Activated naive CD8-positive, alpha-beta T cell treated with anti-CD3 and anti-CD28 coated beads, Interleukin-2, amount 10 ng/mL, durations not matched to agents 7 days and 5 days (primary cell): ENCODE data around the gene DRGX. TPM values are rescaled to one million over a fixed set of nuclear protein-coding genes. Genes with fewer than 3 reads are reported as not detected.

Experiments used
- ATAC-seq: fragments of 150-1000 bp; cut with Tn5 transposase; one replicate; pipeline ENCODE4 v1.10.0; 2021; ENCODE audit warnings: low read depth, moderate library complexity
- POLR2A ChIA-PET: fragments of 350-600 bp; sonication (Branson Sonifier 250); formaldehyde crosslinking; loops from one replicate; lab custom pipeline; 2021; ENCODE audit warnings: antibody characterized with exemption; lab: Charles Lee
- DNase-seq: peaks from one replicate; pipeline ENCODE4 v3.0.0; 2021
- H3K27ac Mint-ChIP-seq: one replicate; pipeline ENCODE4 v1.8.0; 2022; ENCODE audit warnings: mild to moderate bottlenecking, mixed read lengths
- H3K27me3 Mint-ChIP-seq: one replicate; pipeline ENCODE4 v1.8.0; 2022; ENCODE audit warnings: mild to moderate bottlenecking, moderate library complexity, mixed read lengths
- H3K36me3 Mint-ChIP-seq: one replicate; pipeline ENCODE4 v1.8.0; 2021; ENCODE audit warnings: mild to moderate bottlenecking, mixed read lengths
- H3K4me1 Mint-ChIP-seq: one replicate; pipeline ENCODE4 v1.8.0; 2021; ENCODE audit warnings: mixed read lengths
- H3K4me3 Mint-ChIP-seq: one replicate; pipeline ENCODE4 v1.8.0; 2022; ENCODE audit warnings: mild to moderate bottlenecking, moderate library complexity, mixed read lengths
- H3K9me3 Mint-ChIP-seq: one replicate; pipeline ENCODE4 v1.8.0; 2021; ENCODE audit warnings: mixed read lengths
- total RNA-seq, 2 experiments: library from RNA; stranded (reverse); gene quantifications; one replicate each; pipeline ENCODE4 v1.2.3, GENCODE V29; 2021

DRGX gene
- total RNA-seq, 2 experiments from 2014 or later = not detected

DNA sequence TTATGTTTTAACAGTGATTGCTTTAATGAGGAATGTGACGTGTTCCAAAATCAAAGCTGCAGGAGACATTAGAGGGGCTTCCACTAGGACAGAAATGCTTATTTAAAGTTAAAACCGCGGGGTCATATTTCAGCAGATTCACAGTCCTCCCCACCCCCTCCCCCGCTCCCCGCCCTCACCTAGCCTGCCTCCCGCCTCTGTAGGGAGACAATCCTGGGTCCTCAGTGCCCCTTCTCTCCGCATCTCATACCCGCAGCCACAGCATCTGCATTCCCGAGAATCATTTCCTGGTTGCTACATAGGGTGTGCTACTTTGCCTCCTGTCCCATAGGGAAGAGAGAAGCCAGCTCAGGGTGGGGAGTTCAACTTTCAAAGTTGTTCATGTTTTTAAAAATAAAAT lies 3.1 kb upstream of the DRGX start:
- Mint-ChIP-seq H3K36me3 (no peaks in the 10 kb centered on the region), H3K4me3 (no peak overlapping the region), H3K27me3 (peaks cover 78% of the 10 kb centered on the region), H3K9me3 (no peaks in the 10 kb centered on the region), H3K27ac (peak overlapping the region; percentile 14), H3K4me1 (peaks cover 4% of the 10 kb centered on the region)
- POLR2A ChIA-PET = no interaction called here
- DNase-seq = no peak
- ATAC-seq = no peak

DNA sequence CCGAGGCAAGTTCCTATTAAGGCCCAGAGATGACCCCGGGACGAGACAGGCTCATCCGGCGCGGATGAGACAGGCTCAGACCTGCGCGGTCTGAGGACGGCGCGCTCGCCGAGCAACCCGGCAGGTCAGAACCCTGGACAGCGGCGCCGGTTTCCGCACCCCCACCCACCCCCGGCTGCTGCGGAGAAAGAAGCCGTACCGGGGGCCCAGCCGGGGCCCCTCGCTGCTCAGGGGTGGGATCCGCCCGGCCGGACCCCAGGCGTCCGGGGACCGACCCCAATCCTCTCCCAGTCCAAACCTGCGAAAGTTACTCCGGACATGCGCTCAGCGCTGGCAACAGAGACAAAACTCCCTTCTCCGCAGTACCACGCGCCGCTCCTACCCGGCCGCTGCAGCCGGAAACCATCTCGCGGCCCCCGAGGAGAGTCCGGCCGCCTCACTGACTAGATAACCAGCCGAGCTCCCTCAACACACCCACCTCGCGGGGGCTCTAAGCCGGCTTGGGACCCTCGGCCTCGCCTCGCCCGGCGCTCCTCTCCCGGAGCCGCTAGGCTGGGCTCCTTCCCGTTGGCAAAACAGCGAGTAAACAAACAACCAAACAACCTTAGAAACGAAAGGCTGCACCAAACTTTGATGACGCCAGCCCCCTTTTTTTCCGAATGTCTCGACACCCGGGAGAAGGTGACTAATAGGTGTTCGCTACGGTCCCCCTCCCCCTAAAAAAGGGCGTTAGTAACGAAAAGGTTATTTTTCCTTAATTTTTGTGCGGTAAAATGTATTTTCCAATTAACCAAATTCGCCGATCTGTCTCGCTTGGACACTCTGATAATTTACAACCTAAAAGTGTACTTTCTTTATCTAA lies 2.3 kb upstream of the DRGX start:
- no peaks in the 10 kb centered on the region for H3K36me3 Mint-ChIP-seq
- no peak overlapping the region for H3K4me3 Mint-ChIP-seq
- H3K27me3 Mint-ChIP-seq = peaks cover 79% of the 10 kb centered on the region
- no peaks in the 10 kb centered on the region for H3K9me3 Mint-ChIP-seq
- peak; percentile 90 for ATAC-seq
- H3K27ac Mint-ChIP-seq = peak overlapping the region; percentile 45
- DNase-seq = peak; percentile 82
- peaks cover 4% of the 10 kb centered on the region for H3K4me1 Mint-ChIP-seq
- POLR2A ChIA-PET = no interaction called here

DNA sequence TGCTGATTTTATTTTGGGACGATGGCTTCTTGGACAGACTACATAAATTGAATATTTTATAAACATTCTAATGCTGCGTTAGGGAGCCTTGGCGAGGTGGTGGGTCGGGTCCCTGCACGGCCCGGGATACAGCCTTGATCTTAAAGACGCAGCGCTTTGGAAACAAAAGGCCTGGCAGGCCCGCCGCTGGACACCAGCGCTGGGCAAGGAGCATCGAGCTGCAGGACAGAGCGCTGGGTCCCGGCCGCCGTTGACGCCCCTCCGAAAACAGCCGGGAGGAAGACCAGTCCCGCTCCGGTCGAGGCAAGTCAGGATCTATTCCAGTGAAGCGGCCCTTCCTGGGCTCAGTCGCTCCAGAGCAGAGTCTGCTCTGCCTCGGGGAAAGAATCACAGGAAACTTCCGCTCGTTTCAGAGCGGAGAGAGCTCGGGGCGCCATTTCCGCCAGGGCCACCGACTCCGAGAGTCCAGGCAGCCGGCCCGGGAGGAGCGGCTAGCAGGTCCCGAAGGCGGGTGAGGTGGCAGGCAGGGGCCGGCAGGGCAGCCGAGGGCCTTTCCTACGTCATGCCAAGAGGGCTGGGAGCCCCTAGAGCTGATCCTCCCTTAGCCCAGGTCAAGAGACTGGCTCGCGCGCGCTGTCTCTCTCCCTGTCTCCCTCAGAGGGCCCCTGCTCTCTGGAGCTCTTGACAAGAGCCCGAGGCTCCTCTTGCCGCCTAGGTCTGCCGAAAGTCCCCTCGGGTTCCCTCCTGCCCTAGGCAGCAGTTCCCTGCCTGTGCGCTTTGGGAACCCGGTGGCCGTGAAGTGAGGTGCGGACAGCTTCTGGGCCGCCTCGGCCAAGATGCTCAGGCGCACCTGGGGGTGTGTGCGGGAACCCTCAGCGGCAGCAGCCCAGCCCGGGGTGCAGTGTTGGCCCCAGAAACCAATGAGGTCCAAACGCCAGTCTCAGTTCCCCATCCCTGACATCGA lies 1.4 kb upstream of the DRGX start:
- Mint-ChIP-seq H3K27me3 (peaks cover 82% of the 10 kb centered on the region), H3K4me3 (peak overlapping the region; percentile 16), H3K27ac (no peak overlapping the region), H3K9me3 (no peaks in the 10 kb centered on the region), H3K4me1 (peaks cover 4% of the 10 kb centered on the region), H3K36me3 (no peaks in the 10 kb centered on the region)
- no peak for DNase-seq
- peak; percentile 31 for ATAC-seq
- POLR2A ChIA-PET = no interaction called here

DNA sequence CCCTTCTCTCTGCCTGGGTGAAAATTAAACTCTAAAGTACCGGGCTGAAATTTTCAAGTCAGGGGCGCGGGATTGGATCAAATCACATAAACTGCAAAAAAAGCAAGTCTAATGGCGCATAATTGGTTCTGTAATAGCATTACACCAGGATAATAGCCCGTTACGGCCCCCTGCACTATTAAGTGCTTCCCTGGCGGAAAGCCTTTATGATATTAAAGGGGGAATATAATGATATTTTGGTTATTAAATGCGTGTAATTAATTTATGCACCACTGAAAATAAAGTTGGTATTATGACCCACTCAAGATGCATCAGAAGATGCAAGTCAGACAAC lies 744 bp upstream of the DRGX start:
- Mint-ChIP-seq H3K4me1 (peaks cover 4% of the 10 kb centered on the region), H3K4me3 (no peak overlapping the region), H3K27me3 (peaks cover 81% of the 10 kb centered on the region), H3K36me3 (no peaks in the 10 kb centered on the region), H3K27ac (no peak overlapping the region), H3K9me3 (no peaks in the 10 kb centered on the region)
- DNase-seq = no peak
- ATAC-seq = no peak
- POLR2A ChIA-PET = no interaction called here

DNA sequence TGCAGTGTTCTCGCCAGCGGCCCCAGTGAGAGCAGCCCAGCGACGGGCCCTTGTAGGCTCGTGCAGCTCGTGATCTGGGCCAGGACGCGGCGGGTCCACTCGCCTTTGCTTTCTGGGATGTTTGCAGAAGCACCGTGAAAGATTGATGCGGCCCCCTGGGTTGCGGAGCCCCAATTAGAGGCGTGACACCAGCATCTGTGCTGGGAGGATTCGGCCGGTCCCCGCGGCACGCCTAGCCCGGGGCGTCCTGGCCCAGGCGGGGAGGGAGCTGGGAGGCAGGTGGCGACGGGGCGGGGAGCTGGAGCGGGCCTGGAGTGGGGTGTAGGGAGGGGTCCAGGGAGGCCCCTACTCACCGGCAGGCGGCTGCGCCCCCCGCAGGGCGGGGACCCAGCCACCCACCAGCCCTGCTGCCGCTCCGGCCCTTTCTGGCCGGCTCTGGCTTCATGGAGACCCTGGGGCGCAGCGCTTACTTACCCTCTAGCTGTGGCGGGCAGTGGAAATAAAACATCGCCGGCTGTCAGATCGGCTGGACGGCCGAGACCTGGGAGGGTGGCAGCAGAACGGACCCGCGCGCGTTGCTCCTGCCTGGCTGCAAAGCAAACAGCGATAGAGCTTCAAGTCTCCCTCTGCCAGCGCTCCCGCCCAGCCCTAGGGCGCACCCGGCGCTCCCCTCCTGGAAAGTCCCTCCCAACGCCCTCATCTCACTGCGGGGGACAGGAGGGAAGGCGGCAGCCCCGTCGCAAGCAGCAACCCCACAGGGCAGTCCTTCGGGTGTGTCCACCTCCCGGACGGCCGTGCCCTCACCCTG lies 752 bp downstream of the DRGX start:
- Mint-ChIP-seq H3K27ac (no peak overlapping the region), H3K27me3 (peaks cover 86% of the 10 kb centered on the region), H3K4me3 (no peak overlapping the region), H3K36me3 (no peaks in the 10 kb centered on the region), H3K9me3 (no peaks in the 10 kb centered on the region), H3K4me1 (peaks cover 4% of the 10 kb centered on the region)
- DNase-seq = no peak
- POLR2A ChIA-PET = no interaction called here
- no peak for ATAC-seq

DNA sequence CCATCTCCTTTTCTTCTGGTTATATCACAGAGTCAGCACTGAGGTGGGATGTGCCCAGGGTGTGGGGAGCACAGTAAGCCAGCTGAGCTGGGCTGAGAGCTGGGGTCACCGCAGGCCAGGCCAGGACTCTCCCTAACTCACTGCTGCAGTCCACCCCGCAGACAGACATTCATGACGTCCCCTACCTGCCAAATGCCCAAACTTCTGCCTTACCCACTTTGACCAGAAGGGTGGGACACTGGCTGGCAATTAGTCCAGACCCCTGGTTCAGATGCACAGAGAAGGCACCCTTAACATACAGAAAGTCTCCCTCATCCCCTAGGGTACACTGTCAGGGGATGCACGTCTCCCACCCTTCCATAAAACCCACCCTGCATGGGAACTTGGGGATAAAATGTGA lies 2.1 kb downstream of the DRGX start:
- H3K27me3 Mint-ChIP-seq = peaks cover 84% of the 10 kb centered on the region
- peaks cover 4% of the 10 kb centered on the region for H3K4me1 Mint-ChIP-seq
- ATAC-seq (no peak), DNase-seq (no peak)
- no peaks in the 10 kb centered on the region for H3K36me3 Mint-ChIP-seq
- POLR2A ChIA-PET = no interaction called here
- no peak overlapping the region for H3K27ac Mint-ChIP-seq
- no peak overlapping the region for H3K4me3 Mint-ChIP-seq
- H3K9me3 Mint-ChIP-seq = no peaks in the 10 kb centered on the region

DNA sequence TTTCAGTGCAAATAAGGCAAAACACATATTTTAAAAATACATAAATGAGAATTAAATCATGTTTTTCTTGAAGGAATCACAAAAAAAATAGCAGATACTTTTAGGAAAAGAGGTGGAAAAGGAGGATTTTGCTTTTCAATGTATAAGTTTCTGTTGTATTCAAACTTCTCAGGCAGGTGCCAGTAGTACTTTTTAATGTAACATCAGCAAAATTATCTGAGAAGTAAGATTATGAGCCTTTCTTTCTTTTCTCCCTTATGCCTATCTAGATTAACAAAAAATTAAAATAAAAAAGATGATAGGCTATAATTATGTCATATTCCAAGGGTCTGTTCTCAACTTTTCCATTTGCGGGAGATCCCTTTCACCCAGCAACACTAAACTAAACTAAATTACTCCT lies 2.6 kb downstream of the DRGX start:
- DNase-seq (no peak), ATAC-seq (no peak)
- POLR2A ChIA-PET = no interaction called here
- Mint-ChIP-seq H3K4me3 (no peak overlapping the region), H3K36me3 (no peaks in the 10 kb centered on the region), H3K27ac (no peak overlapping the region), H3K9me3 (no peaks in the 10 kb centered on the region), H3K27me3 (peaks cover 82% of the 10 kb centered on the region), H3K4me1 (peaks cover 3% of the 10 kb centered on the region)

DNA sequence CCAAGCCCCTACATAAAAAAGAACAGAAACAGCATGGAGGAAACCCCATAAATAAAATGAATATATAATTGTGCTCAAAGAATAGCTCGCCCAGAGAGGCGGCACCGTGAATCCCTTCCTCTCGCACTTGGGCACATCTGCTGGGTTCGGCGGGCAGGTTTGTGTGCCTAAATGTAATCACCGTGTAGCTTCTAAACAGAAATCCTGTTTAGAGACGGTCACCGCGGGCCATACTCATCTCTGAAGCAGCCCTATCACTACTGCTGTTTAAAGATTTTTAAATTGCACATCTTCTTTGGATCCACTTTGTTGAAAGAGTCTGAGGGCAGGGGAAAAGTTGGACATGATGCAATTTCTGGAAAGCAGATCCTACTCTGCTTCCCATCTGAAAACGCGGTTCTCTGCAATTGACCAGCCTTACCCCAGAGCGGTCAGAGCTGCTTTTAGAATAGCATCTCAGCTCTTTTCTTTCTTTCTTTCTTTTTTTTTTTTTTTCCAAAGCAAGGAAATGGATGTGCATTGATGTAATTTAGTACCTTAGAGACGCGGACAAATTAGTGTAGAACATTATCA lies 6.4 kb downstream of the DRGX start:
- H3K27me3 Mint-ChIP-seq = peaks cover 55% of the 10 kb centered on the region
- H3K9me3 Mint-ChIP-seq = no peaks in the 10 kb centered on the region
- DNase-seq (no peak), ATAC-seq (no peak)
- H3K36me3 Mint-ChIP-seq = no peaks in the 10 kb centered on the region
- no peak overlapping the region for H3K27ac Mint-ChIP-seq
- H3K4me3 Mint-ChIP-seq = no peak overlapping the region
- no peaks in the 10 kb centered on the region for H3K4me1 Mint-ChIP-seq
- POLR2A ChIA-PET = no interaction called here

DNA sequence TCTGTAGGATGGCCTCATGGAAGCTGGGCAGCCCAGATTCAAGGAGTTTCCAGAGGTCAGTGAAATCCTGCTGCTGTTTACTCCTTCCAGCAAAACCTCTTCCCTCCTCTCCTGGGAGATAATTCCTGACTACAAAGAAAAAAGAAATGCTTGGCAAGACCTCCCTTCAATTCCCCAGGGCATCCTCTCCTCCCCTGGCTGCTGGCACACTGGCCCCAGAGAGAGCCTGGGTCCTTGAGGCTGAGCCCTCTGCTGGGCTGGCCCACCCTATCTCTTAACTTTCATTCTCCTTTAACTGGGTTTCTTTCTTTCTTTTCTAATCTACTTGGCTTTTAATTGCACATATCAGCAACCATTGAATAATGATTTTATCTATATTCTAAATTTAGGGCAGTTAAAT lies 7.7 kb downstream of the DRGX start:
- POLR2A ChIA-PET = no interaction called here
- Mint-ChIP-seq H3K4me1 (no peaks in the 10 kb centered on the region), H3K4me3 (no peak overlapping the region), H3K36me3 (no peaks in the 10 kb centered on the region), H3K27me3 (peaks cover 43% of the 10 kb centered on the region), H3K9me3 (no peaks in the 10 kb centered on the region), H3K27ac (no peak overlapping the region)
- no peak for DNase-seq
- no peak for ATAC-seq

DNA sequence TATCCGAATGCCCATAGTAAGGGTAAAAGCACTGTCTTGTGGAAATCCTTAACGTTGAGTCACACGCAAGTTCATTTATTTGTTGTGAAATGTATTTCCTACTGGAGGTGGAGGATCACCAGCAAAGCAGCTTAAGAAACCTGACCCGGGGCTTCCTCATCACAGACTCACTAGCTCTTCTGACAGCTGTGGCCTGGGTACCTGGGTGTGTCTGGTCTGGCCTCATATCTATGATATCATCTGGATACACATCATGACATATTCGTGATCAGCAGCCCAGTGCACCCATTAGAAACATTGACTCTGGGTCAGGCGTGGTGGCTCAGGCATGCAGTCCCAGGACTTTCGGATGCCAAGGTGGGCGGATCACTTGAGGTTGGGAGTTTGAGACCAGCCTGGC lies 8.8 kb downstream of the DRGX start:
- DNase-seq (no peak), ATAC-seq (no peak)
- H3K4me3 Mint-ChIP-seq = no peak overlapping the region
- no peaks in the 10 kb centered on the region for H3K36me3 Mint-ChIP-seq
- no peaks in the 10 kb centered on the region for H3K9me3 Mint-ChIP-seq
- no peak overlapping the region for H3K27ac Mint-ChIP-seq
- no peaks in the 10 kb centered on the region for H3K4me1 Mint-ChIP-seq
- peaks cover 34% of the 10 kb centered on the region for H3K27me3 Mint-ChIP-seq
- POLR2A ChIA-PET = no interaction called here

DNA sequence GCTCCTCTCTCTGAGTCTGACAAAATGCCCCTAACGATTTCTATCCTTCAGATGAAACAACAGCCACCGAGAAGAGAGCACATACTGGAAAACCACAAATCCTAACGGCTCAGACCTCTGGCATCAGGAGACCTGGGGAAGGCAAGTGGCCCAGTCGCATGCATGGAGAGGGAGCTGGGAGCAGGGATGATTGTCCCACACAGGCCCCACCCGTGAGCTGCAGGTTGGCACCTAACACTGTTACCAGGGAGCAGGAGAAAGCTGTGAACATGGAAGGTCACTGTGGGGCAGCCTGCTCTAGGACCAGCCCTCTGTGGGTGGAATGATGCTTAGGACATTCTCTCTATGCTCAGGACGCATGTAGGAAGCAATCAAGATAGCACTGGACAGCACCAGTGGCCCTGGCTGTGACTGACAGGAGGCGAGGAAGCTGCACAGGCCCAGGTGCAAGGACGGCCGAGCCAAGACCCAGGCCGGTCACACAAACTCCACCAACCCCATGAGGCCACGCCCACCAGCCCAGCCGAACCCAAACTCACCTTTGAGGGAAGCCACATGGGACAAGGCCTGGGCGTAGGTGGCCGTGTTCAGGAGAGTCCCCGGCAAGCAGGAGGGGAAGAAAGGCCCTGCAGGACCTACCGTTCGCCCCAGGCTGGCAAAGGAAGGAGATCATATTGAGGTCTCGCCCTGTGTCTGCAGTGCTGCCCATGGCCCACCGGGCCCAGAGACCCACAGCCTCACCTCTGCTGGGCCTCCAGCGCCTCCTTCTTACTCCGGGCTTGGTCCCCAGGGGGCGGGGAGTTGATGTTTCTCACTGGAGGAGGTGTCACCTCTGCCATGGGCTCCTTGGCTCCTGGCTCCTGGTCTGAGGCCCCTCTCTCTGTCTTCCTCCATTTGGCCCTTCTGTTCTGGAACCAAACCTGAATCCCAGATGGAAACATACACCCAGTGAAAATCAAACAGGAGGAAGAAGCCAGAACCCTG lies 9.7 kb downstream of the DRGX start:
- H3K4me1 Mint-ChIP-seq = no peaks in the 10 kb centered on the region
- ATAC-seq = no peak
- peaks cover 28% of the 10 kb centered on the region for H3K27me3 Mint-ChIP-seq

DNA sequence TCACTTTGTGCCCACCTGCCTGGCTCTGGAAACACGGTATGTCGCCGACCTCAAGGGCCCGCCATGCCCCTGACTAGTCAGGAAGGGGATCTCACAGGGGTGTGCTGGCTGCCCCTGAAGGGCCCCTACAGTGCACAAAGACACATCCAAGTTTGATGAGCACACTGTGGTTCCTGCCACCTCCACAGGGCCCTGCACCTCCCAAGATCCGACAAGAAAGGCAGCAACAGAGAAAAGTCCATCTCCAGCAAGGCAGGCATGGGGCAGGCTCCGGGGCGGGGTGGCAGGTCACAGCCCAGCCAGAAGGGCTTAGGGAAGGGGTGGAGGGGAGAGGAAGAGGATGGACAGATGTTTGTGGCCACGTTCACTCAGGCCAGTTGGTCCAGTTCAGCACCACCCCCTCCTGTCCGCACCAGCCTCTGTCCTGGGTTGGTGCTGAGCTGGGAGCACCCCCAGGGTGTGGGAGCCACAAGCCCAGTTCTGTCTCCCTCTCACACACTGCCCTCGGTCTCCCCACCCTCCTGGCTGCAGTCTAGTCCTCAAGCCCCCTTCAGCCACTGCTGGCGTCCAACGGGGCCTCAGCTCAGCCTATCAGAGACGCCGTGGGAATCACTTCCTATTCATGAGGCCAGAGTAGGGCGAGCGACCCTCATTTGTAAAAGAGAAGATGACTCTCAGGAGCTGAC lies 11.5 kb downstream of the DRGX start:
- POLR2A ChIA-PET = no interaction called here
- H3K9me3 Mint-ChIP-seq = no peaks in the 10 kb centered on the region
- no peak overlapping the region for H3K4me3 Mint-ChIP-seq
- no peaks in the 10 kb centered on the region for H3K4me1 Mint-ChIP-seq
- H3K36me3 Mint-ChIP-seq = no peaks in the 10 kb centered on the region
- H3K27ac Mint-ChIP-seq = no peak overlapping the region
- ATAC-seq (no peak), DNase-seq (no peak)
- H3K27me3 Mint-ChIP-seq = peaks cover 18% of the 10 kb centered on the region

More for the DNA sequence above, 9.7 kb downstream of the DRGX start:
- no peak overlapping the region for H3K27ac Mint-ChIP-seq
- H3K9me3 Mint-ChIP-seq = no peaks in the 10 kb centered on the region
- no peaks in the 10 kb centered on the region for H3K36me3 Mint-ChIP-seq
- no peak for DNase-seq
- POLR2A ChIA-PET = no interaction called here
- H3K4me3 Mint-ChIP-seq = no peak overlapping the region
